MM.1S (cell line): ENCODE measurements around the gene DCLK1.
"Not testable (repeated sequence)": the region's sequence is repeated elsewhere in the genome, so short reads cannot be mapped to it uniquely, and the experiment has no call there.

Experiments used
- DNase-seq: peaks from one replicate; pipeline ENCODE4 v3.0.0-alpha.2; 2015
- H2AFZ ChIP-seq: fragments of 300-600 bp; sonication (generic); 2 replicates; pipeline ENCODE4 v1.6.0; 2016; ENCODE audit warnings: antibody characterized with exemption, low read length
- H3F3A ChIP-seq: fragments of 300-600 bp; sonication (generic); 2 replicates; pipeline ENCODE4 v1.6.1; 2016; ENCODE audit warnings: mild to moderate bottlenecking, antibody characterized with exemption, low read length, moderate library complexity, mixed read lengths; ENCODE audit not compliant: insufficient read depth
- H3K27ac ChIP-seq: fragments of 300-600 bp; sonication (generic); 2 replicates; pipeline ENCODE4 v1.5.1; 2016; ENCODE audit warnings: mild to moderate bottlenecking, low read length
- H3K27me3 ChIP-seq: fragments of 300-600 bp; sonication (generic); replicated peaks from 2 replicates; pipeline ENCODE4 v1.6.0; 2016; ENCODE audit warnings: low read length; ENCODE audit not compliant: insufficient read depth
- H3K36me3 ChIP-seq: fragments of 300-600 bp; sonication (generic); replicated peaks from 2 replicates; pipeline ENCODE4 v1.6.1; 2016; ENCODE audit warnings: mild to moderate bottlenecking, low read length, mixed read lengths; ENCODE audit not compliant: insufficient read depth
- H3K4me1 ChIP-seq: fragments of 300-600 bp; sonication (generic); 2 replicates; pipeline ENCODE4 v1.6.1; 2016; ENCODE audit warnings: low read length, mixed read lengths
- H3K4me2 ChIP-seq: fragments of 300-600 bp; sonication (generic); 2 replicates; pipeline ENCODE4 v1.6.0; 2016; ENCODE audit warnings: low read depth, low read length
- H3K4me3 ChIP-seq: fragments of 300-600 bp; sonication (generic); 2 replicates; pipeline ENCODE4 v1.5.1; 2016; ENCODE audit warnings: low read length, mixed read lengths
- H3K79me2 ChIP-seq: fragments of 300-600 bp; sonication (generic); 2 replicates; pipeline ENCODE4 v1.6.1; 2016; ENCODE audit warnings: mixed run types, low read length, mixed read lengths
- H3K9ac ChIP-seq: fragments of 300-600 bp; sonication (generic); 2 replicates; pipeline ENCODE4 v1.6.1; 2016; ENCODE audit warnings: low read length, mixed read lengths
- H3K9me2 ChIP-seq: fragments of 300-600 bp; sonication (generic); replicated peaks from 2 replicates; pipeline ENCODE4 v1.6.1; 2016; ENCODE audit warnings: mild to moderate bottlenecking, low read length, mixed read lengths; ENCODE audit not compliant: insufficient read depth
- H3K9me3 ChIP-seq: fragments of 300-600 bp; sonication (generic); replicated peaks from 2 replicates; pipeline ENCODE4 v1.6.1; 2016; ENCODE audit warnings: mild to moderate bottlenecking, low read length, mixed read lengths; ENCODE audit not compliant: insufficient read depth
- H4K20me1 ChIP-seq: fragments of 300-600 bp; sonication (generic); 2 replicates; pipeline ENCODE4 v1.6.1; 2016; ENCODE audit warnings: mild to moderate bottlenecking, low read length, moderate library complexity, mixed read lengths; ENCODE audit not compliant: insufficient read depth
- EZH2 ChIP-seq: fragments of 300-600 bp; sonication (generic); optimal IDR thresholded peaks from 2 replicates; pipeline ENCODE3; 2017; ENCODE audit warnings: low read depth, mild to moderate bottlenecking, antibody characterized with exemption, low read length, mixed read lengths
- EZH2phosphoT487 ChIP-seq: fragments of 300-600 bp; sonication (generic); IDR thresholded peaks from 2 replicates; pipeline ENCODE4 v1.6.1; 2018; ENCODE audit warnings: antibody characterized with exemption, low read length
- TF ChIP-seq, protein P1 (sequence below): fragments of 300-600 bp; sonication (generic); IDR thresholded peaks from 2 replicates; pipeline ENCODE4 v1.5.1; 2016; ENCODE audit warnings: antibody characterized with exemption, low read length, mixed read lengths

DCLK1 gene

DNA sequence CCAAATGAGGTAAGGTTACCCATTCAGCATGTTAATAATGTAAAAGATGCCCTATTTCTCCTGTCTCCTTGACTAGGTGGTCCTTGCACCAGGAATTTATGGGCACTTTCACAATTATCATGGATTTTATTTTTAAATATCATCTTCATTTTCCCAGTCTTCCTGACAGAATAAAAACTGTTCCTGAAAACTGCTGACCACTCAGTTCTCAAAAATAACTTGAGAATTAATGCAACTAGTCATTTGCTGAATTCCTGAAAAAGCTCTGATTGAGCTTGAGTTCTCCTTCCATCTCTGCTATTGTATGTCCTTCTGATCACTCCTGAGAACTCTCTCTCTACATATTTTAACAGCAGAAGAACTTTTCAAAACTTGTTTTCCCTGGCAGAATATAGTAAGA lies 55.0 kb downstream of the DCLK1 start:
- no peak overlapping the region for H3K9ac ChIP-seq
- no peaks in the 10 kb centered on the region for H4K20me1 ChIP-seq
- no peaks in the 10 kb centered on the region for H3K9me2 ChIP-seq
- H3F3A ChIP-seq, result no peaks in the 10 kb centered on the region
- TF ChIP-seq EZH2 (no peak), EZH2phosphoT487 (no peak)
- TF ChIP-seq, protein P1, sequence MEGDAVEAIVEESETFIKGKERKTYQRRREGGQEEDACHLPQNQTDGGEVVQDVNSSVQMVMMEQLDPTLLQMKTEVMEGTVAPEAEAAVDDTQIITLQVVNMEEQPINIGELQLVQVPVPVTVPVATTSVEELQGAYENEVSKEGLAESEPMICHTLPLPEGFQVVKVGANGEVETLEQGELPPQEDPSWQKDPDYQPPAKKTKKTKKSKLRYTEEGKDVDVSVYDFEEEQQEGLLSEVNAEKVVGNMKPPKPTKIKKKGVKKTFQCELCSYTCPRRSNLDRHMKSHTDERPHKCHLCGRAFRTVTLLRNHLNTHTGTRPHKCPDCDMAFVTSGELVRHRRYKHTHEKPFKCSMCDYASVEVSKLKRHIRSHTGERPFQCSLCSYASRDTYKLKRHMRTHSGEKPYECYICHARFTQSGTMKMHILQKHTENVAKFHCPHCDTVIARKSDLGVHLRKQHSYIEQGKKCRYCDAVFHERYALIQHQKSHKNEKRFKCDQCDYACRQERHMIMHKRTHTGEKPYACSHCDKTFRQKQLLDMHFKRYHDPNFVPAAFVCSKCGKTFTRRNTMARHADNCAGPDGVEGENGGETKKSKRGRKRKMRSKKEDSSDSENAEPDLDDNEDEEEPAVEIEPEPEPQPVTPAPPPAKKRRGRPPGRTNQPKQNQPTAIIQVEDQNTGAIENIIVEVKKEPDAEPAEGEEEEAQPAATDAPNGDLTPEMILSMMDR, result no peak
- H2AFZ ChIP-seq, result no peak overlapping the region
- no peak overlapping the region for H3K4me3 ChIP-seq
- H3K9me3 ChIP-seq, result no peaks in the 10 kb centered on the region
- no peak overlapping the region for H3K27ac ChIP-seq
- no peaks in the 10 kb centered on the region for H3K27me3 ChIP-seq
- H3K36me3 ChIP-seq, result no peaks in the 10 kb centered on the region
- no peaks in the 10 kb centered on the region for H3K79me2 ChIP-seq
- H3K4me1 ChIP-seq, result no peaks in the 10 kb centered on the region
- no peak for DNase-seq
- no peak overlapping the region for H3K4me2 ChIP-seq

DNA sequence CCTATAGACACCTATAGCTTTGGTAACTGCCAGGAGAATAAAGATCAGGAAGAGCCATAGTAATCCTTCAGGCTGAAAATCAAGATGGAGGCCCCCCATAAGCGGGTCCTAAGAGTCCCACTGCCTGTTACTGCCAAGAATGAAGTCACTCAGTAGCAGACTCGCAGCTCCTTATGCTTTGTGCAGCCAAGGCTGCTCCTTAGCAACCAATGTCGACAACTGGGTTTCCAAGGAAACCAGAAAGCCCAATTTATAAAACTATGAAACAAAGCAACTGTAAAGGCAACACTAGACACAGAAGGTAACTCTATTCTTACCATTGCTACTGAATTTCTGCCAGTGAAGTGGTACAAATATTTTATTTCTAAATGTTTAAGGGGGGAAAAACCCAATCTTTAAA lies 56.5 kb downstream of the DCLK1 start:
- DNase-seq, result no peak
- H3K36me3 ChIP-seq, result no peaks in the 10 kb centered on the region
- H3K9ac ChIP-seq, result no peak overlapping the region
- H3K4me3 ChIP-seq, result no peak overlapping the region
- H4K20me1 ChIP-seq, result no peaks in the 10 kb centered on the region
- no peaks in the 10 kb centered on the region for H3K79me2 ChIP-seq
- H2AFZ ChIP-seq, result no peak overlapping the region
- H3F3A ChIP-seq, result no peaks in the 10 kb centered on the region
- no peaks in the 10 kb centered on the region for H3K4me1 ChIP-seq
- no peak overlapping the region for H3K4me2 ChIP-seq
- no peaks in the 10 kb centered on the region for H3K27me3 ChIP-seq
- TF ChIP-seq, protein P1, result no peak
- TF ChIP-seq EZH2, result no peak
- TF ChIP-seq EZH2phosphoT487, result no peak
- H3K9me3 ChIP-seq, result no peaks in the 10 kb centered on the region
- no peaks in the 10 kb centered on the region for H3K9me2 ChIP-seq
- H3K27ac ChIP-seq, result no peak overlapping the region

DNA sequence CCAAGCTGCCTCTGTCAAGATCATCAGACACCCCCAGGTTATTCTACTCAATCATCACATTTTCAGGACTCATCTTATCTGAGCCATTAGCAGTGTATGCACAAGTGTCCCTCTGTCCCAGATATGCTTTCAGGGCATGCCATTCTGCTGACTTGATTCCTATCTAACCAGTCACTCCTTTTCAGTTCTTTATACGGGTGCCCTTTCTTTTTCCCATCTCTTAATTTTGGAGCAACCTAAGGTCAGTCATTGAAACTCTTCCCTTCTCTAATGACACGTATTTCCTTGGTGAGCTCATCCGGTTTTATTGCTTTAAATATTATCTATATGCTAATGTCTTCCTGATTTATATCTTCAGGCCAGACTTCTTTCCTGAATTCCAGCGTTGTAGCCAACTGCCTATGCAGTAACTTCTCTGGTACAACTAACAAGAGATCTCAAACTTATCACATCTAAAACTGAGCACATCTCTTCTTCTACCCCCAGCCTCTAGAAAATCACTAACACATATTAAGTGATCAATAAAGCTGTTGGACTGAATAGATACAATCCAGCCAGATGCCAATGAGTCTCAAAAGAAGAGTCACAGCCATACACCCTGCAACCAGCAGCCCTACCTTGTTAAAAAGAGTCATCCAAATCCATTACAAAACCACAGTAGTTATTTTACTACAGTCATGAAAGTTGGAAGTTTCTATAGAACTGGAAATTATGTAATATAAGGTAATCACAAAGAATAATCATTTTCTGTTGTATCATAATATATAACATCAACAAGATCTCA lies 58.8 kb downstream of the DCLK1 start:
- H3K9ac ChIP-seq, result no peak overlapping the region

DNA sequence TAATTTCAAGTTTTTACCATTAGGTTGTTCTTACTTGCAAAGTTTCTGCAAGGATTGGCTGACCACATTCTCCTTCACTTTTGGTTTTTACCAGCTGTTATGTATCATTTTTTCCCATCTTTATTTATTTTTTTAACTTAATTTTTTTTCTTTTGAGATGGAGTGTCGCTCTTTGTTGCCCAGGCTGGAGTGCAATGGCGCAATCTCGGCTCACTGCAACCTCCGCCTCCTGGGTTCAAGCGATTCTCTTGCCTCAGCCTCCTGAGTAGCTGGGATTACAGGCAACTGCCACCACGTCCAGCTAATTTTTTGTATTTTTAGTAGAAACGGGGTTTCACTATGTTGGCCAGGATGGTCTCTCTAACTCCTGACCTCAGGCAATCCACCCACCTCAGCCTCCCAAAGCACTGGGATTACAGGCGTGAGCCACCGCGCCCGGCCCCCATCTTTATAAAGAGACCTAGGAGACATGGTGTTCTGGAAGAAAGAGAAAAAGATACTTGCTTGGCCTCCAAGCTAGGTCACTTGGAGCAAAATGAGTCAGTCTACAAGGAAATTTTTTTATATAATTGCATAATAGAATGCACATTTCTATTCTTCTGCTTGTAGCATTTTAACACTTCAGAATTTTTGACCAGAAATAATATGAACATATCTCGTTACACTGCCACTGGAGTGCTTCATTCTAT lies 60.5 kb downstream of the DCLK1 start:
- H3K9me2 ChIP-seq, H3K9me3 ChIP-seq, H3K4me2 ChIP-seq, H2AFZ ChIP-seq, H3K4me1 ChIP-seq, H3K4me3 ChIP-seq, H4K20me1 ChIP-seq, H3K27ac ChIP-seq, H3F3A ChIP-seq, DNase-seq, H3K27me3 ChIP-seq, H3K9ac ChIP-seq, H3K79me2 ChIP-seq, H3K36me3 ChIP-seq: not testable (repeated sequence)

More for the DNA sequence above, 58.8 kb downstream of the DCLK1 start:
- Histone ChIP-seq H3F3A (no peaks in the 10 kb centered on the region), H4K20me1 (no peaks in the 10 kb centered on the region), H3K9me2 (no peaks in the 10 kb centered on the region), H2AFZ (no peak overlapping the region), H3K36me3 (no peaks in the 10 kb centered on the region), H3K4me2 (no peak overlapping the region), H3K4me3 (no peak overlapping the region), H3K27ac (no peak overlapping the region), H3K79me2 (no peaks in the 10 kb centered on the region), H3K4me1 (no peaks in the 10 kb centered on the region), H3K9me3 (no peaks in the 10 kb centered on the region), H3K27me3 (no peaks in the 10 kb centered on the region)
- no peak for DNase-seq
- TF ChIP-seq EZH2 (no peak), EZH2phosphoT487 (no peak)
- TF ChIP-seq, protein P1, result no peak
